Osteoblast (primary cell): ENCODE results near the gene HRCT1. TPM values are rescaled to one million over a fixed set of nuclear protein-coding genes. Genes with fewer than 3 reads are reported as not detected.

Experiments used
- DNase-seq: peaks from one replicate; pipeline ENCODE4 v3.0.0; 2011; ENCODE audit warnings: low spot score, mixed read lengths; ENCODE audit not compliant: insufficient read length; ENCODE audit errors: missing footprints
- H2AFZ ChIP-seq: 2 replicates; pipeline ENCODE4 v1.6.0; 2011; ENCODE audit warnings: mild to moderate bottlenecking, low read length
- H3K27ac ChIP-seq: 2 replicates; pipeline ENCODE4 v1.5.1; 2011; ENCODE audit warnings: mild to moderate bottlenecking, low read depth, low read length, moderate library complexity
- H3K27me3 ChIP-seq: 2 replicates; pipeline ENCODE4 v1.6.0; 2012; ENCODE audit warnings: mild to moderate bottlenecking, control low read depth, inconsistent platforms, low read length, moderate library complexity; ENCODE audit not compliant: insufficient read depth
- H3K36me3 ChIP-seq: 2 replicates; pipeline ENCODE4 v1.5.1; 2011; ENCODE audit warnings: mild to moderate bottlenecking, low read length, control low read depth, moderate library complexity; ENCODE audit not compliant: insufficient read depth
- H3K4me1 ChIP-seq: 2 replicates; pipeline ENCODE4 v1.5.1; 2011; ENCODE audit warnings: mild to moderate bottlenecking, low read length, control low read depth, moderate library complexity; ENCODE audit not compliant: insufficient read depth
- H3K4me2 ChIP-seq: 2 replicates; pipeline ENCODE4 v1.6.0; 2011; ENCODE audit warnings: mild to moderate bottlenecking, low read length; ENCODE audit not compliant: insufficient read depth
- H3K4me3 ChIP-seq: fragments of 200-600 bp; sonication (generic); 3 replicates; pipeline ENCODE4 v1.5.1; 2012; ENCODE audit warnings: mild to moderate bottlenecking, low read length, inconsistent platforms; ENCODE audit not compliant: insufficient read depth
- H3K79me2 ChIP-seq: 2 replicates; pipeline ENCODE4 v1.6.0; 2012; ENCODE audit warnings: mild to moderate bottlenecking, low read length, control low read depth, inconsistent platforms; ENCODE audit not compliant: insufficient read depth
- H3K9me3 ChIP-seq: 2 replicates; pipeline ENCODE4 v1.5.1; 2011; ENCODE audit warnings: low read depth, low read length, control low read depth
- H4K20me1 ChIP-seq: 2 replicates; pipeline ENCODE4 v1.6.0; 2012; ENCODE audit warnings: mild to moderate bottlenecking, low read length, control low read depth; ENCODE audit not compliant: insufficient read depth
- total RNA-seq: library from RNA; depleted of rRNA; stranded (reverse); fragments of >200 nt; gene quantifications from 2 replicates; pipeline ENCODE4 v1.2.3, GENCODE V29; 2012
- TF ChIP-seq, protein P1 (sequence below): IDR thresholded peaks from 2 replicates; pipeline ENCODE4 v1.5.1; 2011; ENCODE audit warnings: mild to moderate bottlenecking, low read depth, low read length, moderate library complexity; ENCODE audit errors: extremely low read depth

Gene HRCT1
- total RNA-seq, 1 donor, result 5.1 TPM

DNA sequence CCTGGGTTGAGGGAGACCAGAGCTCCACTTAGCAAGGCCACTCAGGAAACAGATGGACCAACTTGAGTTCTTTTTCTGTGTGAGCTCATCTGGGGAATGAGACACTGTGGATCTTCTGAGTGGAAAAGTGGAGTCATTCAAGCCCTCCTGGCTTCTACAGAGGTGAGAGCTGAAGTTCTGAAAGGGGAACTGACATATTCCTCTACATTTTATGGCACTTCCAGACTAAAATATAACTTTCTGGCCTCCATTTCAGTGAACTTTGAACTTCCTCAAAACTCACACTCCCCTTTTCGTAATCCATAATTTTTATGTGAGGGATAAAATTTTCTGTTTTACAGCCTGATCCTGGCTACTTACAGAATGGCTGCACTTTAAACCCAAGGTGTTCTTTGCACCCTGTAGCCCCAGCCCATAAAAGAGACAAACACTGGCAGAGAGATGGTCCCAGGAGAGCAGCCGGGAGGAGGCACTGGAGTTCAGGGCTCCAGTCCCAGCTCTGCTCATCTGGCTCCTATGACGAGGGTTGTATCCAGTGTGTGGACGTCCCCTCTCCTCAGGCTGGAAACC is 14.1 kb downstream of the HRCT1 start:
- Histone ChIP-seq H3K36me3 (no peaks in the 10 kb centered on the region), H3K4me3 (no peak overlapping the region), H3K27ac (no peak overlapping the region), H2AFZ (peak overlapping the region; percentile 32), H3K79me2 (no peaks in the 10 kb centered on the region), H3K4me2 (no peak overlapping the region), H4K20me1 (no peaks in the 10 kb centered on the region), H3K4me1 (peaks cover 19% of the 10 kb centered on the region), H3K27me3 (no peaks in the 10 kb centered on the region), H3K9me3 (no peaks in the 10 kb centered on the region)
- no peak for DNase-seq
- TF ChIP-seq, protein P1, sequence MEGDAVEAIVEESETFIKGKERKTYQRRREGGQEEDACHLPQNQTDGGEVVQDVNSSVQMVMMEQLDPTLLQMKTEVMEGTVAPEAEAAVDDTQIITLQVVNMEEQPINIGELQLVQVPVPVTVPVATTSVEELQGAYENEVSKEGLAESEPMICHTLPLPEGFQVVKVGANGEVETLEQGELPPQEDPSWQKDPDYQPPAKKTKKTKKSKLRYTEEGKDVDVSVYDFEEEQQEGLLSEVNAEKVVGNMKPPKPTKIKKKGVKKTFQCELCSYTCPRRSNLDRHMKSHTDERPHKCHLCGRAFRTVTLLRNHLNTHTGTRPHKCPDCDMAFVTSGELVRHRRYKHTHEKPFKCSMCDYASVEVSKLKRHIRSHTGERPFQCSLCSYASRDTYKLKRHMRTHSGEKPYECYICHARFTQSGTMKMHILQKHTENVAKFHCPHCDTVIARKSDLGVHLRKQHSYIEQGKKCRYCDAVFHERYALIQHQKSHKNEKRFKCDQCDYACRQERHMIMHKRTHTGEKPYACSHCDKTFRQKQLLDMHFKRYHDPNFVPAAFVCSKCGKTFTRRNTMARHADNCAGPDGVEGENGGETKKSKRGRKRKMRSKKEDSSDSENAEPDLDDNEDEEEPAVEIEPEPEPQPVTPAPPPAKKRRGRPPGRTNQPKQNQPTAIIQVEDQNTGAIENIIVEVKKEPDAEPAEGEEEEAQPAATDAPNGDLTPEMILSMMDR, result no peak

DNA sequence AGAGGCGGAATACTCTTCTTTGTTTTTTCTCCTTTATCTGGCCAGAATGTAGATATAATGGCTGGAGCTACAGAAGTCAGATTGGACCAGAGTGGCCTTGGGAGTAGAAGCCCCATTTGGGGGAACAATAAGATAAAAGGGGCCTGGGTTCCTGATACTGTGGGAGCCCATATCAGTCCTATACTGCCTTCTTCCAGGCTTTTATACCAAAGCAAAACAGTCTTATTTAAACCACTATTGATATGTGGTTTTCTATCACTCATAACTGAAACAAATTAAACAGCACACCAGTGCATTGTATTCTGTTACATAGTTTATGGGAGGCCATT is 17.6 kb downstream of the HRCT1 start:
- H2AFZ ChIP-seq, result no peak overlapping the region
- no peak overlapping the region for H3K4me3 ChIP-seq

DNA sequence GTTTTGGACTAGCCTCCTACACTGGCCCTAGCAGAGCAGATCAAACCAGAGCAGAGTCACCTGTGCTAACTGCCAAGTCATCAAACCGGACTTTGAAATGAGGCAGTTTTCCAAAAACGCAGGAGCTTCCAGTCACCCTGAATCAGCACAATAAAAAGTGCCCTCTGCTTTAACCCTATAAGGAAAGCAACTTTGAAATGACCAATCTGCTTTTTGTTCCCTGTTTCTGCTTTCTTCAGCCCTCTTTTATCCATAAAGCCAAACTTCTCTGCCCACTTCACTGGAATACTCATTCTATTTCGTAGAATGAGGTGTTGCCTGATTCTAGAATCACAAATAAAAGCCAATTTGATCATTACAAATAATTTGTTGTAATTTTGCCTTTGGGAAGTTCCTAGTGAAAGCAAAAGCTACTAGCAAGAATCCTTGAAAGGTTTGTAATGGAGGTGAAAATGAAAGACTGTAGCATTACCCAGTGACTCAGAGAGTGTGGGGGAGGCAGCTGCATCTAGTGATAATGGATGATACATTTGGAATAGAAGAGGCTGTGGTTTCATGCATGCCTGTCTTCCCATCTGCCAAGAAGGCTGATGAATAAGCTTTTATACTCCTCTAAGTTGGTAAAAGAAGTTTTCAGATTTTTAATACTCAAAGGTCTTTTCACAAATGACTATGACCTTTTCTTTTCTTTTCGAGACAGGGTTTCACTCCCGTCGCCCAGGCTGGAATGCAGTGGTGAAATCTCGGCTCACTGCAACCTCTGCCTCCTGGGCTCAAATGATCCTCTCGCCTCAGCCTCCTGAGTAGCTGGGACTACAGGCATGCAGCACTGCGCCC is 18.1 kb downstream of the HRCT1 start:
- peak; percentile 95 for DNase-seq
- TF ChIP-seq, protein P1, result no peak
- Histone ChIP-seq H3K36me3 (no peaks in the 10 kb centered on the region), H3K4me1 (peaks cover 39% of the 10 kb centered on the region), H3K9me3 (no peaks in the 10 kb centered on the region), H3K4me3 (peak overlapping the region; percentile 51), H3K27me3 (no peaks in the 10 kb centered on the region), H4K20me1 (no peaks in the 10 kb centered on the region), H3K79me2 (no peaks in the 10 kb centered on the region), H2AFZ (peak overlapping the region; percentile 43), H3K27ac (peak overlapping the region; percentile 93), H3K4me2 (peak overlapping the region; percentile 80)

More for the DNA sequence above, 17.6 kb downstream of the HRCT1 start:
- Histone ChIP-seq H3K79me2 (no peaks in the 10 kb centered on the region), H3K4me2 (peak overlapping the region; percentile 80), H4K20me1 (no peaks in the 10 kb centered on the region), H3K27ac (peak overlapping the region; percentile 93), H3K27me3 (no peaks in the 10 kb centered on the region), H3K4me1 (peaks cover 36% of the 10 kb centered on the region), H3K36me3 (no peaks in the 10 kb centered on the region), H3K9me3 (no peaks in the 10 kb centered on the region)
- no peak for DNase-seq
- TF ChIP-seq, protein P1, result no peak
